Activated T-helper 1 cell treated with Interleukin-2 at 50 U/mL for 16 hours (primary cell): ENCODE data around the gene RERE.

Experiments used
- DNase-seq: peaks from one replicate; pipeline ENCODE4 v3.0.0-alpha.2; 2020; ENCODE audit warnings: low read depth

Gene RERE

DNA sequence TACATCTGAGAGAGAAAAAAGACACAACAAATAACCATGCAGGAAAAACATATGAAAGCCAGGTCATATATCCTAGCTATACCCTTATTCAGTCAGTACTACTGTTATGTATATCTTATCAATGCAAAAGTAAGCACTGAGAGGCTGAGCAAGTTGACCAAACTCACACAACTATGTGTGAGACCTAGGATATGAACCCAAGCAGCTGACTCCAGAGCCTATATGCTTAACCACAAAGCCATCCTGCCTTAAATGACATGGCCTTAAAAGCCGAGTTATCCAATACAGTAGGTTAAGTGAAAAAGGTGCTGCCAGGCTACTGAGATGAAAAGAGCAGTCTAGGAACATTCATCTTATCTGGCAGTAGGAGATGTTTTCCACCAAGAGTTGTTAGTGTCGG, 151.6 kb downstream of the RERE start:
- DNase-seq: no peak

DNA sequence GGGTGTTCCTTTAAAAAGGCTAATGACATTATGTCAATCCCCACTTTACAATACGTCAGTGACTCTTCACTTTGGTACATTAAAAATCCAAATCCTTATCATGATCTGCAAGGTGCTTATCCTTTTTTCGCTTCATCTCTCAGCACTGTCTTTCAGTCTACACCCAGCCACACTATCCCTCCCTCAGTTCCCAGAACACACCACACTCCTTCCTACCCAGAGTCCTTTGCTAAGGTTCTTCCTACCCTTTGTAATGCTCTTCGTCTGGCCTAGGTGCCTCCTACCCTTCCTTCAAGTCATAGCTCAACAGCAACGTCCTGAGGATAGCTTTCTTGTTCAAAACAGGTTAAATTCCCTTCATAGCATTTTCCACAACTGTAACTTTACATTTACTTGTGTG, 152.6 kb downstream of the RERE start:
- DNase-seq: no peak

DNA sequence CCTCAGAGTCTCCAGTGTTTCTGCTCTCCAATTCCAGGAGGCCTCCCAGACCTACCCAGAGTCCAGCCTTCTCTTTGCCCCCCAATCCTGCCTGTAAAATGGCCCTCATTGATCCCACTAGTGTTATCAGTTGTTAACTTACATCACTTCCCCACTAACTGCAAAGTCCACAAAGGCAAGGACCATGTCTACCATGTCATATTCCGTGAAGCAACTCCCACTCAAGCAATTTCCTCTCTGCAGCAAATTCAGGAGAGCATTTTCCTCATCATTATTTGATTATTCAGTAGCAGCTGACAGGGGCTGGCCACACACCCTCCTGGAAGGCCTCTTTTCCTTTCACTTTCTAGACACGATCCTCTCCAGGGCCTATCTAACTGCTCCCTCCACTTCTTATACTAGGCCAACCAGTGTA, 153.5 kb downstream of the RERE start:
- DNase-seq: no peak

DNA sequence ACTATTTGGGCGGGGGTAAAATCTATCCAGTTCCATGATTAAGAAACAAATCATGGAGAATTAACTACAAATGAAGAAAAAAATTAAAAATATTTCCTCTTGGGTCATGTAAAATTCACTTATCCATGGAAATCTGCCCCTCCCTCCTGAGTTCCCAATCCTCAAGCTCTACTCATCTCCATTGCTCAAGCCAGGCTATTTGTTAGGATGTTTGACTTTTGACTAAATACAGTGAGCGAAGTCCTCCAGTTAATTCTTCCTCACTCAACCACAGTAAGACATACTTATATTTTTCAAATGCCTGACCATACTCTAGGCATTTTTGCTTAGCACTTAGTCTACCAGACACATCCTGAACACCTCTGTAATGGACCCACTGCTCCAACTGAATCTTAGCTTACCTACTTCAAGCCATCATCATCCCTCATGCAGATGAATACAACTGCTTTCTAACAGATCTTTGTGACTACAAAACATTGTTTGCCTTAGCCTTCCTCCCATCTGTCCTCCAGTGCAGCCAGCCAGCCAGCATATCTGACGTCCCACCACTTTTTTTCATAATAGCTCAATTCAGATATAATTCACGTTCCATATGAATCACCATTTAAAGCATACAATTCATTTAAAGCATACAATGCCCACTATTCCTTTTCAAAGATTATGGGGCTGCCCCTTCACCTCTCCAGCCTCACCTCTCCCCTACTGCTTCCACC, 154.2 kb downstream of the RERE start:
- DNase-seq: no peak

DNA sequence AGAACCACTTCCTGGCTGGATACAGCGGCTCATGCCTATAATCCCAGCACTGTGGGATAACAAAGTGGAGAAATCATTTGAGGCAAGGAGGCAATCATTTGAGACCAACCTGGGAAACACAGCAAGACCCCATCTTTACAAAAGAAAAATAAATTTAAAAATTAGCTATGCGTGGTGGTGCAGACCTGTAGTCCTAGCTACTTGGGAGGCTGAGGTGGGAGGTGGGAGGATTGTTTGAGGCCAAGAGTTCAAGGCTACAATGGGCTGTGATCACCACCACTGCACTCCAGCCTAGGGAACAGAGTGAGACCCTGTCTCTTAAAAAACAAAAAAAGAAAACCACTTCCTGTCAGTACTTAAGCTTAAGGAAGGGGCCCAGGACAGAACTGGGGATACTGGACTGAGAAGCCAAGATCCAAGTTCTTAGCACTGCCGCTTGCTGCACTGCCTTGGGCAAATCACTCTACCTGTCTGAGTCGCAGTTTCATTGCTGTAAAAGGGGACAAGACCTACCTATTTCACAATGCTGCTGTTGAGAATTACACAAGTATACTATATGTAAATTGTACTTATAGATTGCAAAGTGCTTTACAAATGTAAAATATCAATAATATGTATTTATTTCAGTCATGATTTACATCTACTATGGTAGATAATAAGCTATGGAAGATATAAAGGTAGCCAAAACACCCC, 154.9 kb downstream of the RERE start:
- DNase-seq: no peak

DNA sequence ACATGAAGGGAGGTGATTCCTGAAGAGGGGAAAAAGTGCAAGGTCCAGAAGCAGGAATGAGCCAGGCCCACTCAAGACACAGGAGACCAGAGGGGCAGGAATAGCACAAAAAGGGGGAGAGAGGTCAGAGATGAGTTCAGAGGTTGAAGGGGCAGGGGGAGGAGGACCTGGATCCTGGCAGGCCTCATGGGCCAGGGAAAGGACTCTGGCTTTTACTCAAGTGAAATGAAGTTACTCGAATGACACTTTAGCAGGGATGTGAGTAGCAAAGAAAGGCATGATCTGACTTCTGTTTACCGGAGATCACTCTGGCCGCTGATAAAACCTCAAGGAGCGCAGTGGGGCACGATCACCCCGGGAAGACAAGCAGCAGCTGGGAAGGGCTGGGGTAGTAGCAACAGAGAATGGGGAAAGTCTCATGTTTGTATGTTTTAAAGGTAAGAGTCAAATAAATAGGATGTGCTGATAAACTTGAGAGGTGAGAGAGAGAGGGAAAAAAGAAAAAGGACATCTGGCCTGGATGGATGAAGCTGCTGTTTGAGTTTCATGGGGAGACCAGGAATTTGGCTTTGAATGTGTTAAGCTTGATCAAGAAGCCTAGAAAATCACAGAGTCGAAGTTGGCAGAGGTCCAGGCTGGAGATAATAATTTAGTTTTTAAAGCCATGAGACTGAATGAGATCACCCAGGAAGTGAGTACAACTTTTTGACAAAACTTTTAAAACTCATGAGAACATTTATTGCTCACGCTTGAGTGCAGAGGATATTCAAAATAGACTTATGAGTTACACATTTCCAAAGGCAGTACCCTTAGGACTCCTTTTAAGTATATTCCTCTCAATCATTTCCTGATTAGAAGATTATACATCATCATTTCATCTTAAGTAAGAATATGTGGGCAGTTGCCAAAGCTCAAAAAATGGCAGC, 156.0 kb downstream of the RERE start:
- no peak for DNase-seq

DNA sequence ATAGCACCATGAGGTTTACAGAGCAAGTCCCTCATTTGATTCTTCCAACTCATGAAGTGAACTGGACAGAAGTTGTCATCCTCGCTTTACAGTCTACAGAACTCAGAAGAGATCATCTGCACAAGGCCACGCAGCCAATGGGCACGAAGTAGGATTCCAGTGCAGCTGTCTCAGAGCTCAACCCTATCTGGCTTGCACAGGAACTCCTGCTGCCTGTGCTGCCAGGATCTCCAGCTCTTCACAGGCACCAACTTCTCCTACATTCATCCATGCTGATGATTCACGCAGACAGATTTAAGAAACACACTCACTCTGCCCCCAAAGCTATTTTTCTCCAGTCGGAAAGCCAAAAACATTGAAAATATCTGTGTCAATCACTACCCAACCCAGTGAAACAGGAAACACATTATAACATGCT, 157.0 kb downstream of the RERE start:
- DNase-seq: no peak

DNA sequence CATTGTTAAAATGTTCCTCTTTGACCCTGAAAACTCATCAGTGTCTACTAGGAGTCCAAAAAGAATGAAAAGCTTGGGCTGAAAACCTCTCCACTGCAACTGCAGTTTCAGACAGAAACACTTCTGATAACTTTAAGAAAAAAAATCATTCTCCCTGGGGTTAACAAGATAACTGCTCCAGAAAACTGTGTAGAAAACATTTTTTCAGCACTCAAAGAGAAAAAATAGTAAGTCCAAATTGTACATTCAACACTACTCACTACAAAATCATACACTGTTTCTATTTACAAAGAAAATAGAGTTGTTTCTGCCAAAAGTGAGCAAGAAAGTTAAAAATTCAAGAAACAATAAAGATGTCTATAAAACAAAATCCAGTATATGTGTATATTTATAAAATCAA, 157.8 kb downstream of the RERE start:
- DNase-seq: no peak

DNA sequence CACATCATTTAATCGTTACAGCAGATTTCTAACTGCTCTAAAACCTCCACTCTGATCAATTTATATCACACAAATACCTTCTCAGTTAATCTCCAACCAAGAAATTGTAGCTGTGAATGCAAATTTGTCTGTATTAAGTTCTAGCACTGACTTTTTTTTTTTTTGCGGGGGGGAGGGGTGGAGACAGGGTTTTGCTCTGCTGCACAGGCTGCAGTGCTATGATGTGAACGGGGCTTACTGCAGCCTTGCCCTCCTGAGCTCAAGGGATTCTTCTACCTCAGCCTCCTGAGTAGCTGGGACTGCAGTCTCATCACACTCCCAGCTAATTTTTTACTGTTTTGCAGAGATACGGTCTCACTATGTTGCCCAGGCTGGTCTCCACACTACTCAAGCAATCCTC, 163.6 kb downstream of the RERE start:
- no peak for DNase-seq

DNA sequence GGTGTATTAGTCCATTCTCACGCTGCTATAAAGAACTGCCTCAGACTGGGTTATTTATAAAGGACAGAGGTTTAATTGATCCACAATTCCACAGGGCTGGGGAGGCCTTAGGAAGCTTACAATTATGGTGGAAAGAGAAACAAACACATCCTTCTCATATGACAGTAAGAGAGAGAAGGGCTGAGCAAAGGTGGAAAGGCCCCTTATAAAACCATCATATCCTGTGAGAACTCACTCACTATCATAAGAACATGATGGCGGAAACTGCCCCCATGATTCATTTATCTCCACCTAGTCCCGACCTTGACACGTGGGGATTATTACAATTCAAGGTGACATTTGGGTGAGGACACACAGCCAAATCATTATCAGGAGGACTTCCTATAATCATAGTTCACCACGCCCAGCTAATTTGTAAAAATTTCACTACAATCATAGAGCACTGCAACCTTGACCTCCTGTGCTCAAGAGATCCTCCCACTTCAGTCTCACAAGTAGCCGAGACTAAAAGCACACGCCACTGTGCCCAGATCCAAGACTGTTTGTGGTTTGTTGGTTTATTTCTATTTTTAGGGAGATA, 164.9 kb downstream of the RERE start:
- DNase-seq: no peak

DNA sequence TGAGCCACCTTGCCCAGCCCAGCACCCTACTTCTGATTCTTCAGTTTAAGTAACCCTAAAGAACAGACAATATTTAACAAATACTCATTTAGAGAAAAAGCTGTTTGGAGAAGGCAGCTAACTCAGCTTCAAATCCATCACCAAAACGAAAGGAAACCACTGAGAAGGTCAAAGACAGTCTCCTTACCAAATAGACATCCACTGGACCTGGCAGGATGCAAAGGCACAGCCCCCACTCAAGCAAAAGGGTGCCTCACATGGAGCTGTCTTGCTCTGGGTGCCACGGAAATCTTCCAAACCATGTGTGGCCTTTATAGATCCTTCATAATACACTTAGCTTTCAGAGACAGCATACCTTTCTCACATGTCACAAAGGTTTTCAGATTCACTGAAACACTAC, 165.5 kb downstream of the RERE start:
- no peak for DNase-seq

DNA sequence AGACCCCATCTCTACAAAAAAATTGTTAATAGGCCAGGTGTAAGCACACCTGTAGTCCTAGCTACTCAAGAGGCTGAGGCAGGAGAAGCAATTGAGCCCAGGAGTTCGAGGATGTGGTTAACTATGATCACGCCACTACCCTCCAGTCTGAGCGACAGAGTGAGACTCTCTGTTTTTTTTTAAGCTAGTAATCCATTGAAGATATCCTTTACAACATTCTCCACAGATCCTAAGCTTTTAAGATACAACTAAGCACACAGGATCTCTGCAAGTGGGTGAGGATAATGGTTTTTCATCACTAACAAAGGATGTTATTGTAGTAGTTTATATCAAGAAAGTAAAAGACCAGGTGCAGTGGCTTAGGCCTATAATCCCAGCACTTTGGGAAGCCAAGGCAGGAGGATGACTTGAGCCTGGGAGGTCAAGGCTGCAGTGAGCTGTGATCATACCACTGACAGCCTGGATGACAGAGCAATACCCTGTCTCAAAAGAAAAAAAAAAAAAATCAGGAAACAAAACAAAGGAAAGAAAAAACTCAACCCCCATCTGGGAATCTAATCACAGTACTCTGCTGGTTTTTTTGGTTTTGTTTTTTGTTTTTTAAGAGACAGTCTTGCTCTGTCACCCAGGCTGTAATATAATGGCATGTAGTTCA, 166.1 kb downstream of the RERE start:
- no peak for DNase-seq

DNA sequence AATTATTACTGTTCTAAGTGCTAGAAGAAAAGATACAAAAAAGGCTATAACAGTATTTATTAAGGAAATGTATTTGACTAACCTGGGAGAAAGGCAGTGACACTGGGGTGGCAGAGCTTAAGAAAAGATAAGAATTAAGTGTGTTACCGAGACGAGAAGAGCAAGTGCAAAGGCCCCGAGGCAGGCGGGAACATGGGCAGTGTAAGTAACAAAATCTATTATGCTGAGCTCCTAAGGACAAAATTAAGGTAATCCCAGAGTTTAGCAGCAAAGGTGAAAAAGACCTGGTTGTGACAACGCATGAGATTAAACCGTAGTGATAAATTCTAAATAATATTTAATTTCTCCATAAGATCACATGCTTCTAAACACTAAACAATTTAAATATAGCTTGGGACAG, 167.6 kb downstream of the RERE start:
- DNase-seq: no peak

DNA sequence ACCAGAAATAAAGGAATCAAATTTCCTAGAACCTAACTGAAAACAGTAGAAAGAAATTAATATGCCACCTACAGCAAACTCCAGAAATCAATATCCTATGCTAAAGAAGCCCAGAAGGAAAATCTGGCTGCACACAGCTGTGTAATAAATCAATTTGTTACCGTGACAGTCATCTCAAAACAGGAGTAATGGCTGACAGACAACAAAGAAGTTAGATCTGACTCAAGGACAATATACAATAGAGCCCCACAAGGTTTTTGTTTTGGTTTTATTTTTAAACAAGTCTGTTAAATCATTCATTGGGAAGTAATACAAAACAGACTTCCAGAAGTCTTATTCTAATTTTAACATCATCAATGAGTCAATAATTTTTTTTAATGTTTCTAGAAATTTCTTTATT, 168.4 kb downstream of the RERE start:
- DNase-seq: no peak

DNA sequence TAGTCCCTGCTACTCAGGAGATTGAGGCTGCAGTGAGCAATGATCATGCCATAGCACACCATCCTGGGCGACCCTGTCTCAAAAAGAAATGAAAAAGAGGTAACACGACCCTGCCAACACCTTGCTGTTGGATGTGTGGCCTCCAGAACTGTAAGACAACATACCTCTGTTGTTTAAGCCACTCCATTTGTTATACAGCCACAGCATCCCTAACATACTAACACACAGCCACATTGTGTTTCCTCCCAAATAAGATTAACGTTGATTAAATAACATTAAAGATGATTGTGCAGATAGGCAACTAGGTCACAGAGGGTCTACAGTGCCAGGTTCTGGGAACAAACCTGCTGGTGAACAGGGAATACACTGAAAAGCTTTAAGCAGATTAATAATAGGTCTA, 170.4 kb downstream of the RERE start:
- no peak for DNase-seq

DNA sequence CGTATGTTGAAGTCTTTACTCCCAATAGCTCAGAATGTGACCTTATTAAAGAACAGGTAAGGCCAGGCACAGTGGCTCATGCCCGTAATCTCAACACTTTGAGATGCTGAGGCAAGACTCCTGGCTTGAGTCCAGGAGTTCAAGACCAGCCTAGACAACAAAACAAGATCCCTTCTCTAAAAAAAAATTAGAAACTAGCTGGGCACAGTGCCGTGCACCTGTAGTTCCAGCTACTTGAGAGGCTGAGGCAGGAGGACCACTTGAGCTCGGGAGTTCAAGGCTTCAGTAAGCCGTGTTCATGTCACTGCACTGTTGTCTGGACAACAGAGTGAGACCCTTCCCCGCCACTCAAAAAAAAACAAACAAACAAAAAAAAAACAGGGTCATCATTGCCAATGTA, 171.3 kb downstream of the RERE start:
- DNase-seq: no peak

DNA sequence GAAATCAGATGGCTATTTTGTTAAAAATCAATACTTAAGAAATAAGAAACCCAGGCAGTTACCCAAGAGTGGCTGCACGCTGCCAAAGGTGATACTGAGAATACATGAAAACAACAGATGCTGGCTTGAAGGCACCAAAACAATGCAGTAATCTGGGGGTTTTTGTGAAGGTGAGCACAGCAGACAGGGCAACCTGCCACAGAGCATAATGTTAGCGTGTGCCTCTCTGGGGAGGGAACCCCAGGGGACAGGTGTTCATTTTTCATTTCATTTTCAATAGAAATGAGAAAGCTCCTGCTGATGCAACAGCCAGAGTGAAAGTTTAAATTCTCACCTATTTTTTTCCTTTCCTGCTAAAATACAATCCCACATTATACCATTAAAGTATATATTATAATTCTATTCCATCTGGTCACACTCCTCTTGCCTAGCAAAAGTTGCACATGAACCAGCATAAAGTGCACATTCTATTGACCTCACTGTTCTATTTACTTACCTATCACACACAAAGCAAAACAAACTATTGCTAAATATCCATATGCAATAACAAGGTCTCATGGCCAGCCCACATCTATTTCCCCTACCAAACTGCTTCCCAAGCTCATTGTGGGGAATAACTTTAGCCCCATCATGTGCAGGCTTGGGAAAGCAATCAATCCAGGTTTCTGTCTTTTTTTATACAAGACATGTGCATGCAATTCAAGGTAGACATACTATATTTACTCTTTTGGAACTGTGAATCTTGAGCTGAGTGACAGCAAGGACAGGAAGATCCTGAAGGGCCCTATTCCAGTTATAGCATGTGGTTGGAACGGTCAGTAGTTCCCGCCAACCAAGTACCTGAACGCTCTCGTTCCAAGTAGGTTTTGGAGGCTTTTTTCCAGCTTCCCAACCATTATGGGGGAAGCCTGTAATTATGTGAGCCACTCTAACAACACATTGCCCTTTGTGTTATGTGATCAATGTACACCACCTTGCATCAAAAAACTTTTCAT, 173.6 kb downstream of the RERE start:
- DNase-seq: no peak

DNA sequence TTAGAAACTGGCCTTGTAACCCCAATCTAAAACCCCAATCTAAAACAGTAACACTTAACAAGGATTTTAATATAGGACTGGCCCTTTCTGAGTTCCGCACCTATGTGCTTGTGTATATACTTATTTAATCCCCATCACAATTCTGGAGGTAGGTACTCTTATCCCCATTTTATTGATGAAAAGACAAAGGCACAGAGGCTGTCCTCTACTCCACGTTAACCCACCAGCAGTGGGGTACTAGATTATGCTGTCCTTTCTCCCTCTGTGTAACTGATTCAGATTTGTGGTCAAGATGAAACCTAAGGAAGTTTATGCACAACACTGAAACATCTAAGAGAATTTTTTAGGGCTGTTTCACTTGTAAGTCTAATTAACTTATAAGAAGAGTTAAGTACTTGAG, 175.3 kb downstream of the RERE start:
- no peak for DNase-seq

DNA sequence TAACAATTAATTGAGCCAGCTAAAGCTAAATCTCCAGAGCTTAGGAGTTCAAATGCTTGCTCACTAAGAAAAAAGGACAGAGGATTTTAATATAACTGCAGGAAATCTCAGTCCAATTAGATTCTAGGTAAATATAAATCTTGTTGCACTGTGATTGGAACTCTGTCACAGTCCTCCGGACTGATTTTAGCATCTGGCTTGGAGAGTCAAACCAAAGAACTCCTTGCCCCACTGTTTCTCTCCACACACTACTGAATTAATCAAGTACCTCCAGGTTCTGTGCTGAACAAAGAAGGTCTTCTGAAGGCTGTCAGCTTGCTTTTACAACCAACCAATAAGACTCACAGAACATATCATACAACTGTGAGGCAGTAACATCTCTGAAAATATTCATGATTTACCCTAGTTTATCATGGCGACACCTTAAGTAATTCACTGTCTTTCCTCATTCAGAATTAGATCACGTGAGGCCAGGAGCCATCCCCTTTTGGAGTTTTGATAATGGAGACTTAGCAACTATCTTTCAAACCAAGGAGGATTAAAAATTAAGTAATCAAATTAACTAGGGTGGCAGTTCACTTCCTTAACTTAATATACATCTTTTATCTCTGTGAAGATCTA, 176.0 kb downstream of the RERE start:
- DNase-seq: no peak

DNA sequence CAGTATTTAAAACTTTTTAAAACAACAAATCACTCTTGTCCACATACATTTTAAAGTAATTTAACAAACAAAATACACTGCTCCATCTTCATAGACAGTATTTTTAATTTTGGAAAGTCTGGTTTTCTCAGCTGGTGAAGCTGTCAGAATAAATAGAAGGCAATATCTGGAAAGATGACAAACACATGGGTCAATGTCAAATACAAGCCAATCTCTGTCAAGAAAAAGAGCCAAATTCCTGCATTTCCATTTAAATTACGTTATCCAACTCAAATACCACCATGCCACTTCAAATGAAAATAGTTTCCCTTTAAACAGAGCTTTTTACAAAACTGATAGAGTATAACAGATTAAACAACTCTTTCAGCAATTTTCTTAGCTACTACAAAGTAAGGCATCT, 176.5 kb downstream of the RERE start:
- no peak for DNase-seq
